ENCODE data around the gene FCAMR.

FCAMR gene

DNA sequence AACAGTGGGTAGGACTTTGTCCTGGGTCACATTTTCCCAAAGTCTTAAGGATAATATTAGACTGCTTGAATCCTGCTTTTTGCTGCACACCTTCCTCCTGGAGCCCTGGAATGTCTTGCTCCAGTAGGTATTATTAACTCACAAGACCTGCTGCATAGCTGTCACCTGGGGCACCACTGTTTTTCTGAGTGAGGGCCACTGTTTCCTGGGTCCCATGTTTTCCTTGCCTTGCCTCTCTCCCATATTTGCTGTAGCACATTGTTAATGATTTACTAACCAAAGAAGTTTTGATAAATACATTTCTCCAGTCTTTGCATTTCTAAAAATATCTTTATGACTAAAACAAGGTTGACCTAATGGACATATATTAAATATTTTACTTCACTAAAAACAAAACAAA lies 22.5 kb upstream of the FCAMR start:
- no peak for DNase-seq (ENCODE audit: low spot score)

DNA sequence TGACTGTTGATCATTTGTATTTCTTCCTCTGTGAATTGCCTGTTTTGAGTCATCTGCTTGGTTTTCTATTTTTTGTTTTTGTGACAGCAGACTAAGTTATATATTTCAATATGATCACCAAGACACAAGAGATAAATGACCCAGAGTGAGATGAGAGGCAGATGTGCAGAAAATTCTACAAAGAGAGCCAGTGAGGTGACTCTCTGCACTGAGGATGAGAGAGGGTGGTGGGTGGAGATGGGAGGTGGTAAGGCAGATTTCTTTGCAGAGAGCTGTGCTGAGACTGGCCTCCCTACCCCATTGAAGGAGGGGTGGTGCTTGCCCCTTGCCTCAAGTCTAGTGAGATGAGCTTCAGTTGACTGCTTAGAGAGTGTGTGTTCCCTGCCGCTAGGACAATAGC lies 17.6 kb upstream of the FCAMR start:
- no peak for DNase-seq (ENCODE audit: low spot score)

DNA sequence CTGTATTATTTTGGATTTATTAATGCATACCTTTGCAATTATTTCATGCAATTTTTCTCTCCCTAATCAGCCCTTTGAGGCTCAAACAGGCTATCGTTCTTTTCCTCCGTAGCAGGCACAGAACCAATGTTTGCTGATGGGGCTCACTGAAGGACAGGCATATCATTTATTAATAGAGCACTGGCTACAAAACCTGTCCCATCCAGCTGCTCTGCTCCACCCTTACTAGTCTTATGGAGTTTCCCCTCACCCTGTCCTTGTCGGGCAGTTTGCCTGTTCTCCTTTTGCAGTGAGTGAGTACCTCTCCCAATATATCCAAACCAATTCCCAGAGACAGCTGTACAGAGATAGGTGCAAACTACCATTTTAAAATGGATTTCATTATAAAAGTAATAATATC lies 16.6 kb upstream of the FCAMR start:
- DNase-seq (ENCODE audit: low spot score): no peak

DNA sequence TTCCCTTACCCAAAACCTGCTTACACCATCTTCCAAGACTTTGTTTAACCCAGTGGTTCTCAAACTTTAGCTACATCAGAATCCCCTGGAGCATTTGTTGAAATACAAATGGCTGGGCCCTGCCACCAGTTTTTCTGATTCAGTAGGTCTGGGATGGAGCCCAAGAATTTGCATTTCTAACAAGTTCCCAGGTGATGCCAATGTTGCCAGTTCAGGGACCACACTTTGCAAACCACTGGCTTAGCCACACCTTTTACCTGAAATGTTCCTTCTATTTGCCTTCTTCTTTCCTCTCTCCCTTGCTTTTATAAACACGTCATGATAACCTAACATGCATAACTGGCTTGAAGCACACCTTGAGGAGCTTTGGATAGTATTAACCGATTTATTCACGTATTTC lies 16.1 kb upstream of the FCAMR start:
- no peak for DNase-seq (ENCODE audit: low spot score)

- no peak for DNase-seq (ENCODE audit: low spot score)
These were observed 15.0 kb upstream of the FCAMR start for GRCh38 chr1:206985162-206985749.

- peak; percentile 62 for DNase-seq (ENCODE audit: low spot score)
These were observed 12.0 kb upstream of the FCAMR start for GRCh38 chr1:206982216-206982615.

DNA sequence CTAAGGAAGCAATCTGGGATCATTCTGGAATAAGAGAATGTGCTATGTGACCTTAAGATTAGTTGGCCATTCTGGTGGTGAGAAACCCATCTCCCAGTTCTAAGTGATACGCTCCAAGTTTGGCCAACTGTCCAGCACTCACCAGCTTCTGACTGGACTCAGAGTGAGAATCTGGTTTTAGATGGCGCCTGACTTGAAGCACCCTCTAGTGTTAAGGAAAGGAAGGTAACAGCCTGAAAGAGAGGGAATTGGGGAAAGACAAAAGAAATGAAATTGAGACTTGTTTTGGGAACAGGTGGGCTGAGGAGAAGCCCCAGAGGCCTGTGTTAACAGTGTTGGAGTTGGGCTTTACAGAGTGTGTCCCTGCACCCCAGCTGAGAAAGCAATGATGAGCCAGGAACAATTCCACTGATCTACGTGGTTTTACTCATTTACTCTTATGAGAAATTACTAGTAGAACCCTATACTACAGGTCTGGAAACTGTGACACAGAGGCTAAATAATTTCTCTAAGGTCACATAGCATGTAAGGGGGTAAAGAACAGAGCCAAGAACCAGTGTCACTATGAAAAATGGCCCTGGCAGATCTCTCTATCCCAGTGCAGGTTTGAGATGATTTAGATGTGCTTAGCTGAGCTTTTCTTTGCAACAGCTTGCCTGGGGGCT lies 9.3 kb upstream of the FCAMR start:
- no peak for DNase-seq (ENCODE audit: low spot score)

DNA sequence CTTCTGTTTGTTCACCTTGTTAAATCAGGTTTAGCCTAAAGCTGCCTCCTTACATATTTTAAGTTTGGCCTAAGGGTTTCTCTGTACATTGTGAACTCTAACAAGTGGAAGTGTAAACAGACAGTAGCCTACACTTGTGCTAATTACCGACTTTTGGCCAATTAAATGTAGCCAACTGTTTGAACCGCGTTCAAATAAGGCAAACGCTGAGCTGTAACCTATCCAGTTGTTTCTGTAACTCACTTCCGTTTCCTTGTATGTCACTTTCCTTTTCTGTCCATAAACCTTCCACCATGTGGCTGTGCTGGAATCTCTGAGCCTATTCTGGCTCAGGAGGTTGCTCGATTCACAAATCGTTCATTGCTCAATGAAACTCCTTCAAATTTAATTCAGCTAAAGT lies 8.0 kb upstream of the FCAMR start:
- DNase-seq (ENCODE audit: low spot score): no peak

DNA sequence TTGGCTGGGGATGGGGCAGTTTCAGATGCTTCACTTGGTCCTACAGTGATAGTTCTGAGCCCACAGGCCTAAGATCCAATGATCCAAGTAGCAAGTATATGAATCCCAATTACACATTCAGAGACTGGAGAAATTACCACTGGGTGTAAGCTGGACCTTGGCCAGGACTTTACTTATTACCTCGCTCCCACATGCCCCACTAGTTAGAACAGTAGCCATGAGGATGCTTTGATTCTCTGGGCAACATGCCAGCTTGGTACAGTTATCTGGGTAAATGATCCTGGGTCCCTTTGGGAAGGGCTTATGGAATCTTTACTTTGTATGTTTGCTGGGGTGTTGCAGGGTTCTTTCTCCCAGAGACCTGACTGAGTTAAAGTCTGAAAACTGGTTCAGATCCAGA lies 5.0 kb upstream of the FCAMR start:
- no peak for DNase-seq (ENCODE audit: low spot score)

DNA sequence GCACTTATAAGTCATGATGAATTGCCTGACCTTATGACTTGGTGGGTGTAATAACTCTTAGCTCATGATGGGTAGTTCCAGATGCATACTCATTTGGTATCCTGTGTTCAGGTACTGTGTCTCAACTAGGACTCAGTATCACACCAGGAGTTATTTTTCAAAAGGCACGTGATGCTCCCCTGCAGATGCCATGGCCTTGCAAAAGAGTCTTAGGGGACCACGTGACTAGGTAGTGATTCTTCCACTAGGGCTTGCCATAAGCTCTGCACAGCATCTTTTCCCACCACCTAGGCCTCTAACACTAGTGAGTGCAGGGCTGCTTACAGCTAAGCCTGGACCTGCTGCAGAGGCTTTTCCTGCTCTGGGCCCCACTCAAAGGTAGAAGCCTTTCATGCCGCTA lies 3.9 kb upstream of the FCAMR start:
- no peak for DNase-seq (ENCODE audit: low spot score)

DNA sequence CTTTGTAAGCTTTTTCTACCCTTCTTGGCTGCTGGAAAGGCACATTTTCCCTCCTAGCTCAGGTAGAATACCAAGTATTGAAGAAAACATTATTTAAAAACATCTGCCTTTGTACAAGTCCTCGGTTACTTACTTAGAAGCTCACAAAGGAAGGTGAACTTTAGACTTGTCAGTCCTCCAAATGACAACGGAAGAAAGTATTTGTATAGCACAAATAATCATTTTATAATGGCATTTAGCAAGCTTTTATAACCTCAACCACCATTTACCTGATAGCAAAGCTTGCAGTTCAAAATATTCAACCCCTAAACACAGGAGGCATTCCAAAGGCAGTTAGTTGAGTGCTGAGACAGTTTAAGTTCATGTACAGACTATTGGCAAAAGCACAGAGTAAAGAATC lies 2.5 kb upstream of the FCAMR start:
- DNase-seq (ENCODE audit: low spot score): no peak

- DNase-seq (ENCODE audit: low spot score): no peak
These were observed 882 bp upstream of the FCAMR start for GRCh38 chr1:206971029-206971655.

- no peak for DNase-seq (ENCODE audit: low spot score)
These were observed 1.2 kb downstream of the FCAMR start for GRCh38 chr1:206969090-206969489.

DNA sequence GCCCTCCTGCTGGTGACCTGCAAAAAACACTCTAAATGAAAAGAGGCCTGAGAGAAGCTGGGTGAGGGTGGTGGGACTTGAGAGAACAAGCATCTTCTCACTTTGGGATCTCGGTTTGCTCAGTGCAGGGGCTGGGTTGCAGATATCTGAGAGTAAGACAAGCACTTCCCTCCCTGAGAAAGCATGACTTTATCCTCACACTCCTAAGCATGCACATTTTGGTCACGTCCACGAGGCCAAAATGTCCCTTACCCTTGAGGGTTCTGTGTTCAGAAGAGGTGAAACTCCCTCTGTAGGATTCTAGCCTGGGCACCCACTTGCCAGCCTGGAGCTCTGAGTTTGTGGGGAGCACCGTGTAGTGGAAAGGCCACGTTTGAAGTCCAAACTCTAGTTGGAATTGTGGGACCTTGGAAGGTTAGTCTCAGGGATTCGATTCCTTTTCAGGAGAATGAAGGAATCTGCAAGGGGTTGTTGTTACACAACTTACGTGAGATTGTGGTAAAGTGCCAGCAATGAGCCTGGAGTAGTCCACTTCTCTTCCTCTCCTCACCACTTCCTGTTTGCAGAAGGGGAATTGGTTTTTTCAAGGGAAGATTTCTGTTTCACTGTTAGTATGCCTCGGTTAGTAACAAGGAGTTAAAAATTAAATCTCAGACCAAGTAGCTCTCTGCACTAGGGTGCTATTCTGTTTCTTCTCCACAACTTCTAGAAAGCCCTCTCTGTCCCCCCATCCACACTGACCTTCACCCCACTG lies 3.0 kb downstream of the FCAMR start:
- DNase-seq (ENCODE audit: low spot score): no peak

GRCh38 chr1:206965781-206966180 lies 4.5 kb downstream of the FCAMR start:
- DNase-seq (ENCODE audit: low spot score): no peak

DNA sequence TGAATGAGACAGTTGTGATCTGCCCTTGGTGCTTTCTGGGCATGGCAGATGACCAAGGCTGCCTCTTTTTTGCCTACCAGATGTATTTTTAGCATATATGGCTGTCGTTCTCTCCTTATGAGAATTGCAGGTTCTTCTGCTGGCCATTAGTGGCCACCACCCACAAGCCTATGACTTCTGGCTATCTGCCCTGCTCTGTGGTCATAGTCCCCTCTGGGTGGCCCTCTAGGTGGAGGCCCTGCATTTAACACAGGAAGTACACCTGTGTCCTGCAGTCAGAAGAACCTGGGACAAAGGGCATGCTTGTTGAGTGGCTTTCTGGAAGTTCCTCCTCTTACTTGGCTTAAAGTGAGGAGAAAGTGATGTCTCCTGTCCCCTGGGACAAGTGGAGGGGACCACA lies 6.5 kb downstream of the FCAMR start:
- DNase-seq (ENCODE audit: low spot score): no peak

DNA sequence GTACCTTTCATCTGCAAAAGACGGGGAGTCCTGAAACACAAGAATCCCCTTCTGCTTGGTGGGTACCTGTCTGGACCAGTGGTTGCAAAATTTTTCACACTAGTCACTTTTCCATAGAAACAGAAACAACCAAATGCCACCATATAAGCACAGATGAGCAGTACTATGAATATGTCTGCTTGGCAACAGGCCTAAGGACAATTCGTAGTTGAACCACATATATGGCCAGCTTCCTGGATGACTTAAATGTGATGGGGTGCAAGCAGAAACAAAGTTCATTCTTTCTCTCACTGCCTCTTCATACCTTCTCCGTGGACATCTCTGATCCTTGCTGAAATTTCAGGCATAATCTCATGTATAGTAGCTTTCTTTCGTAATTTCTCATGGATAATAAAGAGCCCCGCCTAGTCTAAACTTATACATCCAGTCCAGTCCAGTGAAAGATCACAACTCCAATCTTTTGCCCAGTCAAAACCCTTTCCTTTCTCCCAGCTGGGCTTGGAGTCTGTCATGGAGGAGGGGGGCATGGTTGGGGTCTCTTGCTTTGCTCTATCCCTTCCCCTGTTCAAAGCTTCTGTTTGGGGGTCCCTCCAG lies 7.0 kb downstream of the FCAMR start:
- no peak for DNase-seq (ENCODE audit: low spot score)

GRCh38 chr1:206962272-206962671 lies 8.0 kb downstream of the FCAMR start:
- DNase-seq (ENCODE audit: low spot score): no peak

- DNase-seq (ENCODE audit: low spot score): no peak
These were observed 8.6 kb downstream of the FCAMR start for GRCh38 chr1:206961668-206962067.

DNA sequence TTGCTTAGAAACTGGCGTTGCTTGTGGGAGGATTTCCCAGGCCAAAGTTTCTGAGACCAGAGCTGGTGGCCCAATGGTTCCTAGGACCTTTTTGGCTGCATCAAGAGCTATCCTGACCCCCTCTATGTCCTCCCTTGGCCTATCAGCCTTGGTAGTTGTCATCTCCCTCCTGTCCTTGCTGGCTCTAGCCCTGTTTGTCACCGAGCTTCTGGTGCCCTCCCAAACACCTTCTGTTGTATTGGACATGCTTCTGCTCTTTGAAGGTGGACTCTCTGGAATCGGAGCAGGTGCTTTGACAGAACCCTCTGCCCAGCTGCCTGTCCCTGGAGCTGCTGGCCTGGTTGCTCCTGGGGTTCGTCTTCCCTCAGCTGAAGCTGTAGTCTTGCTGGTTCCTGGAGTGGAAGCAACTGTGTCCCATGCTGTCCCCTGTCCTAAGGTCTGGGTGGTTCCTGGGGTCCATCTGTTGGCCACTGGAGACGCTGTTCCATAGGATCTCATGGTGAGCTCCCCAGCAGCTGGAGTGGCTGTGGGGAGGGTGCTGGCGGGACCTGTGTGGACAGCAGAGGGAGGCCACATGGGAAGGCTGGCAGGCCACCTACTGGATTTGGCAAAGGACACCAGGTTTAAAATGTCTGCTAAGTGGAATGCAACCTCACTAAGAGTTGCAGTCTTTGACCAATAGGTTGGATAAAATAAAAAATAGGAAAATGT lies 9.4 kb downstream of the FCAMR start:
- no peak for DNase-seq (ENCODE audit: low spot score)

- no peak for DNase-seq (ENCODE audit: low spot score)
These were observed 12.1 kb downstream of the FCAMR start for GRCh38 chr1:206958144-206958543.

- DNase-seq (ENCODE audit: low spot score): no peak
These were observed 12.6 kb downstream of the FCAMR start for GRCh38 chr1:206957639-206958038.
